ENCODE results near the gene PRTG. TPM values are rescaled to one million over a fixed set of nuclear protein-coding genes. Genes with fewer than 3 reads are reported as not detected.

Gene PRTG
- 1.3 and 5.8 TPM in 2 replicates for total RNA-seq

GRCh38 chr15:55742927-55743728 is at the start of gene PRTG:
TSS of gene PRTG (minus strand) at chr15:55743152. CDS start at chr15:55742931, 221 bp downstream.

GRCh38 chr15:55588070-55588814 is 154.7 kb downstream of the PRTG start, which contains the start of gene PYGO1:
TSS of gene PYGO1 (minus strand) at chr15:55588345. CDS start at chr15:55587883, 462 bp downstream.

Other genes starting within 250 kb of the PRTG start
- not detected in 2 replicates for gene DNAAF4, start 234.9 kb downstream of the PRTG start, total RNA-seq
- 3.8 and 9.2 TPM in 2 replicates for gene PYGO1, start 154.8 kb downstream of the PRTG start, total RNA-seq